IPS-18c (cell line): Measurements from ENCODE around the gene NFIB.

Experiments
- H3K4me3 ChIP-seq: 2 replicates; pipeline ENCODE4 v1.7.0; 2013; ENCODE audit warnings: low read depth, mild to moderate bottlenecking, low read length, moderate library complexity; ENCODE audit not compliant: insufficient read depth
- H3K9me3 ChIP-seq: one replicate; pipeline ENCODE4 v1.6.1; 2013; ENCODE audit warnings: mild to moderate bottlenecking, low read length, moderate library complexity; ENCODE audit not compliant: control insufficient read depth, insufficient read depth

NFIB gene

DNA sequence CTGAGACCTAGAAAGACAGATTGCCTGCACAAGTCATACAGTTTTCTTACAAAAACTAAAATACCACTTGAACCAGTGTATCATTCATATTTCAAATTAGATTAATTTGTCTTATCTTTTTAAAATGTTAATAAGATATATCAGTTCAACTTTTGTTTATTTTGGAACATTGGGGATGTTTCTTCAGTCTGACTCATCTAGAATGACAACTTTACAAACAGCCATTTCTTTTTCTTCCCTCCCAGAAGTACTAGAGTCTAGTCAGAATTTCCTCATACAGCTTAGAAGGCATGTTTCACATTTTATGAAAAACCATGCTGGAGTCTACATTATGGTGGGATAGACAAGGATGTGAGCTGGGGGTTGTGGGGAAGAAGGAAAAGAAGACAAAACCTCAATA lies 262.5 kb downstream of the NFIB start:
- Histone ChIP-seq H3K4me3 (no peak overlapping the region), H3K9me3 (no peaks in the 10 kb centered on the region)

DNA sequence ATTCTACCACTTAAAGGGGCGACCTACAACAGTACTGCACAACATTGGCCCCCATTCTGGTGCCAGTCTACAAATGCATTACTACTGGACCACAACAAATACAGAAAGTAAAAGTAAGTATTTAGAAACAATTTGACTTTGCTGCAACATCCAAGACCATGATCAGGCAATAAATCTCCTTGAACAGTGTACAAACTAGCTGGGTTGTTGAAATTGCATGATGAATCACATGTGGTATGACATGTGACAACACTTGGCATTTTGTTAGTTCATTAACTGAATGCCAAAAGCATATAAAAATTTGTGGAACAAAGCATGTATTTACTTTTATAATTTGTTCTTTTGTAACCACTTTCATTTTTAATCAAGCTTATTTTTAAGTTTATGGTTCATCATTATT lies 270.5 kb downstream of the NFIB start:
- Histone ChIP-seq H3K9me3 (no peaks in the 10 kb centered on the region), H3K4me3 (no peak overlapping the region)

DNA sequence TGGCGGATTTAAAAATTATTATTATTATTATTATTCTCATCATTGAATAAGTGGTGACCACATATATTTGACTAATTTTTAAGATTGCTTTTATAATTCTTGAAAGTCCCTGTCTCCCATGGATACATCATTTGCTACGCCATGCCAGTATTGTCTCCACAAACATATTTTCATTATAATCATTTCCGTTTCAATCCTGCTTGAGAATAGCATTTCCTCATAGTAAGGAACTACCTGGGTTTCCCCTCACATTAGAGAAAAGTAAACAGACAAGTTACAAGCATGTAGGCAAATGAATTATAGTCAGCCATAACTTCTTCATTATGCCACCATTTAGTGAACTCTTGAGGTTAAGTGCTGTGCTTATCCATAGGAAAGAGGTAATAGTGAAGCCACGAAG lies 276.6 kb downstream of the NFIB start:
- Histone ChIP-seq H3K4me3 (no peak overlapping the region), H3K9me3 (no peaks in the 10 kb centered on the region)

DNA sequence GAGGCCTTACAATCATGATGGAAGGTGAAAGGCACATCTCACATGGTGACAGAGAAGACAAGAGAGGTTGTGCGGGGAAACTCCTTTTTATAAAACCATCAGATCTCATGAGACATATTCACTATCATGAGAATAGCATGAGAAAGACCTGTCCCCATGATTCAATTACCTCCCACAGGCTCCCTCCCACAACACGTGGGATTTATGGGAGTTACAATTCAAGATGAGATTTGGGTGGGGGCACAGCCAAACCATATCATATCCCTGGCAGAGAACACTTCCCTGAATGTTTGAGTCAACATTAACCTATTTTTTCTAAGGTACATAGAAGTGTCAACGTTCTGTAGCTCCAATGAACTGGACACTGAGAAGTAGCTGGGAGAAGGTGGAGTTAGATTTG lies 280.9 kb downstream of the NFIB start:
- H3K9me3 ChIP-seq: no peaks in the 10 kb centered on the region
- H3K4me3 ChIP-seq: no peak overlapping the region
